ENCODE results near the gene KRT86.
"Not testable (repeated sequence)": the region's sequence is repeated elsewhere in the genome, so short reads cannot be mapped to it uniquely, and the experiment has no call there.

The KRT86 gene

GRCh38 chr12:52251367-52252051 is 22.9 kb upstream of the KRT86 start:
- Histone ChIP-seq H3K9me2 (replicated peaks; ENCODE audit: insufficient read depth, low read length) (no peaks in the 10 kb centered on the region), H2AFZ (ENCODE audit: low read length) (no peak overlapping the region), H4K20me1 (ENCODE audit: insufficient read depth, low read length) (no peaks in the 10 kb centered on the region), H3K4me2 (ENCODE audit: low read depth, low read length) (no peak overlapping the region), H3K9ac (ENCODE audit: low read length) (no peak overlapping the region), H3K4me1 (ENCODE audit: low read length) (peaks cover 5% of the 10 kb centered on the region; the same call in 1 of the 2 replicates), H3K79me2 (ENCODE audit: low read length) (no peaks in the 10 kb centered on the region), H3K36me3 (replicated peaks; ENCODE audit: insufficient read depth, low read length) (no peaks in the 10 kb centered on the region), H3K27ac (ENCODE audit: low read length) (no peak overlapping the region), H3K9me3 (replicated peaks; ENCODE audit: insufficient read depth, low read length) (no peaks in the 10 kb centered on the region), H3K27me3 (replicated peaks; ENCODE audit: insufficient read depth, low read length) (peaks cover 22% of the 10 kb centered on the region), H3K4me3 (ENCODE audit: low read length) (no peak overlapping the region), H3F3A (ENCODE audit: insufficient read depth, low read length) (no peaks in the 10 kb centered on the region)
- TF ChIP-seq CTCF (IDR thresholded peaks at IDR 0.05; ENCODE audit: low read length) (no peak), EZH2phosphoT487 (IDR thresholded peaks at IDR 0.05; ENCODE audit: low read length) (no peak), EZH2 (optimal IDR thresholded peaks at IDR 0.05; ENCODE audit: low read depth, low read length) (no peak)
- no peak for DNase-seq

GRCh38 chr12:52252175-52252615 is 22.2 kb upstream of the KRT86 start:
- not testable (repeated sequence) for H3K9me3 ChIP-seq (replicated peaks; ENCODE audit: insufficient read depth, low read length); H3K79me2 ChIP-seq (ENCODE audit: low read length); H3K36me3 ChIP-seq (replicated peaks; ENCODE audit: insufficient read depth, low read length); DNase-seq; H3K9ac ChIP-seq (ENCODE audit: low read length); H3K27ac ChIP-seq (ENCODE audit: low read length); H3F3A ChIP-seq (ENCODE audit: insufficient read depth, low read length); H2AFZ ChIP-seq (ENCODE audit: low read length); H4K20me1 ChIP-seq (ENCODE audit: insufficient read depth, low read length); H3K9me2 ChIP-seq (replicated peaks; ENCODE audit: insufficient read depth, low read length); H3K4me2 ChIP-seq (ENCODE audit: low read depth, low read length); H3K4me1 ChIP-seq (ENCODE audit: low read length); H3K4me3 ChIP-seq (ENCODE audit: low read length)
- H3K27me3 ChIP-seq (replicated peaks; ENCODE audit: insufficient read depth, low read length) = peaks cover 22% of the 10 kb centered on the region

- H3K79me2 ChIP-seq (ENCODE audit: low read length) = no peaks in the 10 kb centered on the region
- H3K4me1 ChIP-seq (ENCODE audit: low read length) = peaks cover 5% of the 10 kb centered on the region; the same call in 1 of the 2 replicates
- TF ChIP-seq CTCF (IDR thresholded peaks at IDR 0.05; ENCODE audit: low read length) = no peak
- TF ChIP-seq EZH2phosphoT487 (IDR thresholded peaks at IDR 0.05; ENCODE audit: low read length) = no peak
- TF ChIP-seq EZH2 (optimal IDR thresholded peaks at IDR 0.05; ENCODE audit: low read depth, low read length) = no peak
- no peak overlapping the region for H2AFZ ChIP-seq (ENCODE audit: low read length)
- H3K9me3 ChIP-seq (replicated peaks; ENCODE audit: insufficient read depth, low read length) = no peaks in the 10 kb centered on the region
- no peaks in the 10 kb centered on the region for H3F3A ChIP-seq (ENCODE audit: insufficient read depth, low read length)
- no peaks in the 10 kb centered on the region for H4K20me1 ChIP-seq (ENCODE audit: insufficient read depth, low read length)
- peaks cover 29% of the 10 kb centered on the region for H3K27me3 ChIP-seq (replicated peaks; ENCODE audit: insufficient read depth, low read length)
- no peak overlapping the region for H3K4me3 ChIP-seq (ENCODE audit: low read length)
- H3K36me3 ChIP-seq (replicated peaks; ENCODE audit: insufficient read depth, low read length) = no peaks in the 10 kb centered on the region
- DNase-seq = no peak
- H3K9me2 ChIP-seq (replicated peaks; ENCODE audit: insufficient read depth, low read length) = no peaks in the 10 kb centered on the region
- H3K4me2 ChIP-seq (ENCODE audit: low read depth, low read length) = no peak overlapping the region
- H3K27ac ChIP-seq (ENCODE audit: low read length) = no peak overlapping the region
- H3K9ac ChIP-seq (ENCODE audit: low read length) = no peak overlapping the region
These were observed 21.6 kb upstream of the KRT86 start for GRCh38 chr12:52252728-52253343.

Measured in MM.1S (cell line).